Gastroesophageal sphincter (tissue), 4 donors: ENCODE results near the gene SMG6. TPM values are rescaled to one million over a fixed set of nuclear protein-coding genes. Genes with fewer than 3 reads are reported as not detected.
A peak's percentile ranks its signal among the peaks of the same experiment; 100 is the strongest.

Source experiments
- ATAC-seq: fragments of 150-250 bp; one replicate; pipeline ENCODE4 v1.9.1; 2016; ENCODE audit warnings: mild to moderate bottlenecking, moderate library complexity
- H3K27ac ChIP-seq, 4 donors: fragments of 200-600 bp; sonication (generic) in 3 of 4; 1 replicate in 3 of 4; 2 replicates in 1 of 4; pipeline ENCODE4 v1.5.1; 2016 to 2019
- H3K27me3 ChIP-seq: fragments of 200-600 bp; sonication (generic); one replicate; pipeline ENCODE4 v1.5.1; 2019
- H3K36me3 ChIP-seq, 2 donors: fragments of 200-600 bp; sonication (generic); one replicate each; pipeline ENCODE4 v1.5.1; 2019; ENCODE audit warnings: control low read depth in 1 of 2
- H3K4me1 ChIP-seq, 3 donors: fragments of 200-600 bp; sonication (generic); 1 replicate in 2 of 3; 2 replicates in 1 of 3; pipeline ENCODE4 v1.5.1; 2016 to 2019; ENCODE audit warnings: control low read depth in 2 of 3
- H3K4me3 ChIP-seq, 2 donors: fragments of 200-600 bp; sonication (generic); one replicate each; pipeline ENCODE4 v1.5.1; 2019; ENCODE audit warnings: mild to moderate bottlenecking in 1 of 2, moderate library complexity in 1 of 2
- H3K9me3 ChIP-seq, 3 donors: fragments of 200-600 bp; sonication (generic); one replicate each; pipeline ENCODE4 v1.5.1; 2017 to 2019; ENCODE audit warnings: control low read depth in 2 of 3
- EP300 ChIP-seq: sonication (generic); formaldehyde crosslinking; IDR thresholded peaks from one replicate; pipeline ENCODE4 v1.6.1; 2017; ENCODE audit warnings: antibody characterized with exemption, mild to moderate bottlenecking
- POLR2A ChIP-seq, 2 donors: fragments of 450-650 bp; IDR thresholded peaks; one replicate each; pipeline ENCODE4 v1.6.1; 2017; ENCODE audit warnings: antibody characterized with exemption in 2 of 2, mild to moderate bottlenecking in 2 of 2, moderate library complexity in 1 of 2
- POLR2AphosphoS5 ChIP-seq: sonication (generic); formaldehyde crosslinking; IDR thresholded peaks from one replicate; pipeline ENCODE4 v1.6.1; 2017; ENCODE audit warnings: antibody characterized with exemption
- WGBS, 2 donors: methylation state at CpG; one replicate each; pipeline ENCODE4 v1.1.5; 2018; ENCODE audit warnings: low coverage in 1 of 2; 5-methylcytosine and 5-hydroxymethylcytosine counted together
- total RNA-seq, 4 donors: library from RNA; depleted of rRNA; stranded (reverse); fragments of >200 nt; gene quantifications; one replicate each; pipeline ENCODE4 v1.1.0, GENCODE V29; 2016
- TF ChIP-seq, protein P1 (sequence below), 4 experiments: fragments of 200-600 bp in 2 of 4; fragments of 450-650 bp in 2 of 4; sonication (generic) in 1 of 4; IDR thresholded peaks; one replicate each; pipeline ENCODE4 v1.5.1; 2017 to 2019; ENCODE audit warnings: antibody characterized with exemption in 4 of 4, mild to moderate bottlenecking in 2 of 4, moderate library complexity in 2 of 4

The SMG6 gene
- total RNA-seq, 4 donors from 2014 or later: 27.2 to 75.5 (median 43.9) TPM

DNA sequence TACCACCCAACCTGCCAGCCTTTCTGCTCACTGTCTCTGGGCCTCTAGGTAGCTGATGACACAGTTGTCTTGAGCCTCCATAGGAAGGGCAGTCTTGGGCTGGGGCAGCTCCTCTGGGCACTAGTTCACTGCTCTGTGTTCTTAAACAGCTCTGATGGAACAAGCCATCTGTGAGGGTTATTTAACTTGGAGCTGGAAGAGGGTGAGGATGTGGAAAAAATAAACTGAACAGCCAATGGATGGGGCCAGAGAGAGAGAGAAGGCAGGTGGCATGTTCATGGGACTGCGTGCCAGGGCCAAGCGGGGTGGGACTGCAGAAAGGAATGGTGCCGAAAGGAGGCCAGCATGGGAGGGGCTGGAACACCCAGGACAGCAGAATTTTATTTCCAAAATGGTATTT is 196.1 kb downstream of the SMG6 start:
- no peaks in the 10 kb centered on the region for H3K27me3 ChIP-seq
- no peaks in the 10 kb centered on the region for H3K9me3 ChIP-seq
- H3K36me3 ChIP-seq: no peaks in the 10 kb centered on the region
- H3K27ac ChIP-seq: peak overlapping the region in 3 of 4 donors; percentile 5 to 30 (median 7)
- ATAC-seq: peak; percentile 48
- no peak for TF ChIP-seq EP300
- no peak for TF ChIP-seq POLR2A (IDR thresholded peaks at IDR 0.05)
- TF ChIP-seq, protein P1, sequence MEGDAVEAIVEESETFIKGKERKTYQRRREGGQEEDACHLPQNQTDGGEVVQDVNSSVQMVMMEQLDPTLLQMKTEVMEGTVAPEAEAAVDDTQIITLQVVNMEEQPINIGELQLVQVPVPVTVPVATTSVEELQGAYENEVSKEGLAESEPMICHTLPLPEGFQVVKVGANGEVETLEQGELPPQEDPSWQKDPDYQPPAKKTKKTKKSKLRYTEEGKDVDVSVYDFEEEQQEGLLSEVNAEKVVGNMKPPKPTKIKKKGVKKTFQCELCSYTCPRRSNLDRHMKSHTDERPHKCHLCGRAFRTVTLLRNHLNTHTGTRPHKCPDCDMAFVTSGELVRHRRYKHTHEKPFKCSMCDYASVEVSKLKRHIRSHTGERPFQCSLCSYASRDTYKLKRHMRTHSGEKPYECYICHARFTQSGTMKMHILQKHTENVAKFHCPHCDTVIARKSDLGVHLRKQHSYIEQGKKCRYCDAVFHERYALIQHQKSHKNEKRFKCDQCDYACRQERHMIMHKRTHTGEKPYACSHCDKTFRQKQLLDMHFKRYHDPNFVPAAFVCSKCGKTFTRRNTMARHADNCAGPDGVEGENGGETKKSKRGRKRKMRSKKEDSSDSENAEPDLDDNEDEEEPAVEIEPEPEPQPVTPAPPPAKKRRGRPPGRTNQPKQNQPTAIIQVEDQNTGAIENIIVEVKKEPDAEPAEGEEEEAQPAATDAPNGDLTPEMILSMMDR (IDR thresholded peaks at IDR 0.05): no peak
- no peak for TF ChIP-seq POLR2AphosphoS5
- no peak overlapping the region for H3K4me3 ChIP-seq
- whole genome bisulfite sequencing, 2 donors: 25% methylated on average over 3 of the region's 3 CpGs; no CpG with 5 or more reads in 1 of the 2 donors
- peaks cover 0 to 42% (median 8%) of the 10 kb centered on the region in 3 donors for H3K4me1 ChIP-seq

DNA sequence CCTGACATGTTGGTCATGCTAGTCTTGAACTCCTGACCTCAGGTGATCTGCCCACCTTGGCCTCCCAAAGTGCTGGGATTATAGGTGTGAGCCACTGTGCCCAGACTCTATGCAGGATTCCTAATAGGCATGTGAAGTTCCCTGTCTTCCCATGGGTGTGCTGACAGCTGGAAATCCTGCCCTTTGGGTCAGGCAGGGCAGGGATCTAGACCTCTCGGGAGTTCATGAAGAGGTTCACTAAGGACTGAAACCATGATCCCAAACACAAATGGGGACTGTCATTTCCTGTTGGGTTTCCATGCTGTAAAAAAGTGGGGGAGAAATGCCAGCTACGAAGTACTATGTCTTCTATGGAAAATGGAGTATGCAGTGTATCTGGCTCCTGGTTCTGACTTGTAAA is 196.5 kb downstream of the SMG6 start:
- no peaks in the 10 kb centered on the region for H3K27me3 ChIP-seq
- peak overlapping the region in 3 of 4 donors; percentile 5 to 30 (median 7) for H3K27ac ChIP-seq
- H3K4me1 ChIP-seq: peaks cover 0 to 42% (median 8%) of the 10 kb centered on the region in 3 donors
- TF ChIP-seq POLR2AphosphoS5: no peak
- TF ChIP-seq, protein P1 (IDR thresholded peaks at IDR 0.05): no peak
- no peaks in the 10 kb centered on the region for H3K36me3 ChIP-seq
- H3K9me3 ChIP-seq: no peaks in the 10 kb centered on the region
- H3K4me3 ChIP-seq: no peak overlapping the region
- ATAC-seq: no peak
- 40 to 68% methylated on average over 1 to 2 of the region's 2 CpGs for WGBS, 2 donors

DNA sequence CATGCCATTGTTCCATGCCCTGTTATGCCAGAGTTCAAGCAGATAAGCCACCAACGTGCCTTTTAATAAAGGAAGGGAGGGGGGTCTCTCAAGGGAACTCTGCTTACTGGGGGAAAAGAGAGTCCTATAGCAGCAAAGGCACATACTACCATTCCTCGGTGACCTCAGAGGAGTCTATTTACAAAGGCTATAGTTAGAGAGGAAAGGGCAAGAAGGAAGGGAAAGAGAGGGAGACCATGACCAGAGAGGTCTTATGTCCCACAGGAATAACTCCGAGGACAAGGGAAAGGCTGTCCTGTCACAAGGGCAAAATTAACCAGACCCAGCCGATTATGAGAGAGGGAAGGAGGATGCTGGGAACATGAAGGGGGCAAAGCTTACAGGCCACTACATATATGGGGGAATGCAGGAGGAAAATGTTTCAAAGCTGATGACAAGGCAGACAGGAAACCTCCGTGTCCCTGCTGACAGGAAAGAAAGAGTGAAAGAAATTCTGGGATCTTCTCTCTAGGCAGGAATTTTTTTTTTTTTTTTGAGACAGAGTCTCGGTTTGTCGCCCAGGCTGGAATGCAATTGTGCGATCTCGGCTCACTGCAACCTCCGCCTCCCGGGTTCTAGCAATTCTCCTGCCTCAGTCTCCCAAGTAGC is 197.2 kb downstream of the SMG6 start:
- peaks cover 0 to 48% (median 8%) of the 10 kb centered on the region in 3 donors for H3K4me1 ChIP-seq
- no peaks in the 10 kb centered on the region for H3K36me3 ChIP-seq
- H3K9me3 ChIP-seq: no peaks in the 10 kb centered on the region
- no peaks in the 10 kb centered on the region for H3K27me3 ChIP-seq
- TF ChIP-seq POLR2AphosphoS5 (no peak), EP300 (no peak), POLR2A (IDR thresholded peaks at IDR 0.05) (no peak)
- TF ChIP-seq, protein P1 (IDR thresholded peaks at IDR 0.05): no peak
- no peak overlapping the region for H3K4me3 ChIP-seq
- no peak for ATAC-seq
- peak overlapping the region in 3 of 4 donors; percentile 5 to 30 (median 22) for H3K27ac ChIP-seq
- 46 to 56% methylated on average over 9 to 11 of the region's 11 CpGs for WGBS, 2 donors

DNA sequence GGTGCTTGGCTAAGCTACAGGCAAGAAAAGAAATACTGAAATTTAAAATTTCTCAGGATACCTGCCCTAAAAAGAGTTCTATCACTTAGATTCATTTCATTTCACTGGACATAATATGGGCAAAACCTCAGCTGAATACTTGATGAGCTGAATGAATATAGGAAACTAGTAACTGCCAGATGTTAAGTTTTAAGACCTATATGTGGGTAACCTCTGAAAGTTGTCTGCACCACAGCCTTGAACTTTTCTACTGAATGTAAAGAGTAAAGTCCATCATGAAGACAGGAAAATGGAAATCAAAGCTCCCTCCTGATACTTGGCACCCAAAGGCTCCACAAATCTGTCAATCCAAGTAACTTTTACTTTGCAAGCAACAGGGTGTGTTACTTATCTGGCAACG is 197.9 kb downstream of the SMG6 start:
- no peaks in the 10 kb centered on the region for H3K9me3 ChIP-seq
- no peaks in the 10 kb centered on the region for H3K27me3 ChIP-seq
- TF ChIP-seq EP300 (no peak), POLR2A (IDR thresholded peaks at IDR 0.05) (no peak), POLR2AphosphoS5 (no peak)
- TF ChIP-seq, protein P1 (IDR thresholded peaks at IDR 0.05): no peak
- no peaks in the 10 kb centered on the region for H3K36me3 ChIP-seq
- H3K4me1 ChIP-seq: peaks cover 0 to 54% (median 8%) of the 10 kb centered on the region in 3 donors
- peak overlapping the region in 1 of 4 donors; percentile 5 for H3K27ac ChIP-seq
- ATAC-seq: no peak
- H3K4me3 ChIP-seq: no peak overlapping the region
- WGBS, 2 donors: 67 to 100% methylated on average over 1 of the region's 1 CpG
